Karpas-422 (cell line): ENCODE data around the gene CCDC107. TPM values are rescaled to one million over a fixed set of nuclear protein-coding genes. Genes with fewer than 3 reads are reported as not detected.
"Not testable (repeated sequence)": the region's sequence is repeated elsewhere in the genome, so short reads cannot be mapped to it uniquely, and the experiment has no call there.

Source experiments
- DNase-seq: peaks from one replicate; pipeline ENCODE4 v3.0.0-alpha.2; 2015
- H2AFZ ChIP-seq: fragments of 200-600 bp; sonication (generic); 2 replicates; pipeline ENCODE4 v1.6.1; 2014; ENCODE audit warnings: antibody characterized with exemption, low read length, mixed read lengths
- H3K27ac ChIP-seq: fragments of 200-600 bp; sonication (generic); 2 replicates; pipeline ENCODE4 v1.5.1; 2014; ENCODE audit warnings: mild to moderate bottlenecking, low read length, moderate library complexity
- H3K27me3 ChIP-seq: fragments of 200-600 bp; sonication (generic); 2 replicates; pipeline ENCODE4 v1.6.1; 2014; ENCODE audit warnings: low read length, mixed read lengths
- H3K36me3 ChIP-seq: fragments of 200-600 bp; sonication (generic); 2 replicates; pipeline ENCODE4 v1.6.1; 2014; ENCODE audit warnings: low read length, mixed read lengths; ENCODE audit not compliant: insufficient read depth
- H3K4me1 ChIP-seq: fragments of 200-600 bp; sonication (generic); 2 replicates; pipeline ENCODE4 v1.6.1; 2014; ENCODE audit warnings: mild to moderate bottlenecking, low read length, mixed read lengths
- H3K4me2 ChIP-seq: fragments of 200-600 bp; sonication (generic); 2 replicates; pipeline ENCODE4 v1.6.1; 2014; ENCODE audit warnings: low read length, low read depth, mild to moderate bottlenecking; ENCODE audit not compliant: poor library complexity, severe bottlenecking
- H3K4me3 ChIP-seq: fragments of 200-600 bp; sonication (generic); 2 replicates; pipeline ENCODE4 v1.5.1; 2014; ENCODE audit warnings: mild to moderate bottlenecking, antibody characterized with exemption, low read length, mixed read lengths
- H3K79me2 ChIP-seq: fragments of 200-600 bp; sonication (generic); 2 replicates; pipeline ENCODE4 v1.6.1; 2014; ENCODE audit warnings: mild to moderate bottlenecking, low read length, mixed read lengths
- H3K9ac ChIP-seq: fragments of 200-600 bp; sonication (generic); 2 replicates; pipeline ENCODE4 v1.6.0; 2014; ENCODE audit warnings: low read length
- H3K9me2 ChIP-seq: fragments of 200-600 bp; sonication (generic), shearing (Covaris generic); replicated peaks from 2 replicates; pipeline ENCODE4 v1.6.0; 2014; ENCODE audit warnings: mild to moderate bottlenecking, low read length, moderate library complexity; ENCODE audit not compliant: insufficient read depth
- H3K9me3 ChIP-seq: fragments of 300-700, 200-600 bp; sonication (generic); 2 replicates; pipeline ENCODE4 v1.6.1; 2014; ENCODE audit warnings: low read length, mixed read lengths
- H4K20me1 ChIP-seq: fragments of 200-600 bp; sonication (generic); 2 replicates; pipeline ENCODE4 v1.6.1; 2014; ENCODE audit warnings: mild to moderate bottlenecking, antibody characterized with exemption, low read length, low read depth; ENCODE audit not compliant: insufficient read depth
- total RNA-seq: library from RNA; depleted of rRNA; stranded (reverse); fragments of >200 nt; shearing (Covaris generic); gene quantifications from 2 replicates; pipeline ENCODE4 v1.2.3, GENCODE V29; 2014; ENCODE audit warnings: low replicate concordance; rRNA removed

CCDC107 gene, protein sequence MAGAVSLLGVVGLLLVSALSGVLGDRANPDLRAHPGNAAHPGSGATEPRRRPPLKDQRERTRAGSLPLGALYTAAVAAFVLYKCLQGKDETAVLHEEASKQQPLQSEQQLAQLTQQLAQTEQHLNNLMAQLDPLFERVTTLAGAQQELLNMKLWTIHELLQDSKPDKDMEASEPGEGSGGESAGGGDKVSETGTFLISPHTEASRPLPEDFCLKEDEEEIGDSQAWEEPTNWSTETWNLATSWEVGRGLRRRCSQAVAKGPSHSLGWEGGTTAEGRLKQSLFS
- total RNA-seq: 13.2 and 24.0 TPM in 2 replicates

DNA sequence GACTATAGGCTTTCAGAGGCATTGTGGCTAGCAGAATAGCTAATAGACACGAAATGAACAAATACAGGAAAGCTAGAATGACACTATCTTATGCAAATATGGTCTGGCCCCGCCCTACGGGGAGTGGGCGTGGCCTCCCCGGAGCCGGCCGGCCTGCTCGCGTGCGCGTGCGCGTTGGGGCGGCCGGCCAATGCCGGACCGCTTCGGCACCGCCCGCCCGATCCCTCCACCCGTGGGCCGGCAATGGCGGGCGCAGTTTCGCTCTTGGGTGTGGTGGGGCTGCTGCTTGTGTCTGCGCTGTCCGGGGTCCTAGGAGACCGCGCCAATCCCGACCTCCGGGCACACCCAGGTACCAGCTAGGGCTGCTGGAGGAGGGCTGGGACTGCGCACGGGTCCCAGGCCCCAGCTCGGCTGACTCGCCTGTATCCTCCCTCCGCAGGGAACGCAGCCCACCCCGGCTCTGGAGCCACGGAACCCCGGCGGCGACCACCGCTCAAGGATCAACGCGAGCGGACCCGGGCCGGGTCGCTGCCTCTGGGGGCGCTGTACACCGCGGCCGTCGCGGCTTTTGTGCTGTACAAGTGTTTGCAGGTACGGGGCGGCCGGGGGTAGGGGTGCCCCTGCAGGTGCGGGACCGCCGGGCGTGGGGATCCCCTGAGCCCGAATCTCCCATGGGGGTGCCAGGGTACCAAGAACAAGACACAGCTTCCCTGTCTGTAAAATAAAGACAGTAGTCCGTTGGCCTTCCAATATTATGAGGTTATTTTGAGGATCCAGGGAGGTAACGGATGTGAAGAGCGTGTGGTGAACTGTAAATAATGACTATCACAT is at the start of gene CCDC107:
TSS of gene CCDC107 (plus strand) at position 156 of the 831 bp plus-strand sequence. CDS start at position 244, 88 bp downstream.
- Histone ChIP-seq H3K36me3 (peaks cover 14% of the 10 kb centered on the region; the same call in 1 of the 2 replicates), H3K4me1 (peaks cover 58% of the 10 kb centered on the region), H3K4me3 (peak within 1 kb of the TSS; percentile 76), H3K79me2 (peaks cover 16% of the 10 kb centered on the region), H4K20me1 (no peaks in the 10 kb centered on the region), H2AFZ (peak within 1 kb of the TSS; percentile 52; the same call in 1 of the 2 replicates), H3K9me3 (no peaks in the 10 kb centered on the region), H3K9me2 (no peaks in the 10 kb centered on the region), H3K4me2 (peak within 1 kb of the TSS; percentile 90), H3K9ac (peak within 1 kb of the TSS; percentile 81), H3K27me3 (no peaks in the 10 kb centered on the region), H3K27ac (peak within 1 kb of the TSS; percentile 80)
- peak; percentile 95 for DNase-seq

DNA sequence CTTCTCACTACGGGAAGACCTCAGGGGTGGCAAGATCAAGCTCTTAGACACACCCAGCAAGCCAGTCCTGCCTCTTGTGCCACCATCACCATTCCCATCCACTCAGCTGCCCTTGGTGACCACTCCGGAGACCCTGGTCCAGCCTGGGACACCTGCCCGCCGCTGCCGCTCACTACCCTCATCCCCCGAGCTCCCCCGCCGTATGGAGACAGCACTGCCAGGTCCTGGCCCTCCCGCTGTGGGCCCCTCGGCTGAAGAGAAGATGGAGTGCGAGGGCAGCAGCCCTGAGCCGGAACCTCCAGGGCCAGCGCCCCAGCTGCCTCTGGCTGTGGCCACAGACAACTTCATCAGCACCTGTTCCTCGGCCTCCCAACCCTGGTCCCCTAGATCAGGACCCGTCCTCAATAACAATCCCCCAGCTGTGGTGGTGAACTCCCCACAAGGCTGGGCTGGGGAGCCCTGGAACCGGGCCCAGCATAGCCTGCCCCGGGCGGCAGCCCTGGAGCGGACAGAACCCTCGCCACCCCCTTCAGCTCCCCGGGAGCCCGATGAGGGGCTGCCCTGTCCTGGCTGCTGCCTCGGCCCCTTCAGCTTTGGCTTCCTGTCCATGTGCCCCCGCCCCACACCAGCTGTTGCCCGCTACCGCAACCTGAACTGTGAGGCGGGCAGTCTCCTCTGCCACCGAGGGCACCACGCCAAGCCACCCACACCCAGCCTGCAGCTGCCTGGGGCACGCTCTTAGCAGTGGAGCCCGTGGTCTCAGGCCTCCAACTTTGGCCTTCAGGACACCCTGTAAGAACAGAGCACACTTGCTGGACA is 48.9 kb upstream of the CCDC107 start:
- H3K79me2 ChIP-seq: peaks cover 15% of the 10 kb centered on the region
- no peak overlapping the region for H3K4me3 ChIP-seq
- H3K9ac ChIP-seq: no peak overlapping the region
- no peak overlapping the region for H2AFZ ChIP-seq
- H3K27me3 ChIP-seq: no peaks in the 10 kb centered on the region
- H3K9me3 ChIP-seq: no peaks in the 10 kb centered on the region
- H3K9me2 ChIP-seq: no peaks in the 10 kb centered on the region
- H3K4me2 ChIP-seq: no peak overlapping the region
- no peaks in the 10 kb centered on the region for H3K36me3 ChIP-seq
- DNase-seq: no peak
- H3K4me1 ChIP-seq: peaks cover 19% of the 10 kb centered on the region
- no peak overlapping the region for H3K27ac ChIP-seq
- no peaks in the 10 kb centered on the region for H4K20me1 ChIP-seq

DNA sequence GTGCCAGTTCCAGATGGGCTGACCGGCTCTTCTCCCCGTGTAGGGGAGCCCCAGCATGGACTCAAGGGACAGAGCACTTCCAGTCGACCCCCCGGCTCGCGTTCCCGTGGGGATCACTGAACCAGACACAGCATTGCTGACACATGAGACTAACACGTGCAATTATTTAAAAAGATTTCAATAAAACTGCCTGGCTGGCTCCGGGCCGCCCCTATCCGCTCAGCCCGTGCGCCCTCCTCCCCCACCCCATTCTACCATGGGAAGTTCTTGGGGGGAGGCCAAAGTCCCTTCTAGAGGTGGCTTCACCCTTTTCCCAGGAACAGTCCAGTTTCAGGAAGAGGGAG is 48.3 kb upstream of the CCDC107 start:
- Histone ChIP-seq H3K9me3 (no peaks in the 10 kb centered on the region), H3K9me2 (no peaks in the 10 kb centered on the region), H3K79me2 (peaks cover 15% of the 10 kb centered on the region), H3K27me3 (no peaks in the 10 kb centered on the region), H4K20me1 (no peaks in the 10 kb centered on the region), H3K4me2 (no peak overlapping the region), H3K36me3 (no peaks in the 10 kb centered on the region), H3K4me3 (no peak overlapping the region), H3K27ac (no peak overlapping the region), H3K4me1 (peaks cover 13% of the 10 kb centered on the region), H2AFZ (no peak overlapping the region), H3K9ac (no peak overlapping the region)
- DNase-seq: no peak

DNA sequence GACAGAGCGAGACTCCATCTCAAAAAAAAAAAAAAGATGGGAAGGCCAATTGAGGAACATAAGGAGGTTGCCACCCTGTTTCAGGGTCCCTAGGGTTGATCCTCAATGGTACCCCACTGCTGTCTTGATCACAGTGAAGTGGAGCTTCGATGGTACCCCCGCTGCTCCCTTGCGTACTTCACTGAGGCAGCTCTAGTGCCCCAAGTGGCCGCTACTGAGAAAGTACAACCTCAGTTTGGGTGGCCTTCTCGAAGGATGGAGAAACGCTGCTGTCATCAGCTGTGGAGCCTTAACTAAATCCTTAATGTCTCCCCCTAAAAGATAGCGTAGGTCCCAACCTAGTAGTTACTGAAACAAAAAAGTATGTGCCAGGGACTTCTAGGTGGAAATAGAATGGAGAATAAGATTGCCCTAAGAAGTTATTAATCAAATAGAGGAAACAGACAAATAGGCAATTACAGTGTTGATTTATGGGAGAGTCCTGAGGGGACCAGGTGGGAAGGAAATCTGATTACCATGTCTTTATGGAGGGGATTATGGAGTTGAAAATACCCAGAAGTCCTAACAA is 46.8 kb upstream of the CCDC107 start:
- no peak overlapping the region for H2AFZ ChIP-seq
- no peaks in the 10 kb centered on the region for H4K20me1 ChIP-seq
- H3K27me3 ChIP-seq: no peaks in the 10 kb centered on the region
- no peaks in the 10 kb centered on the region for H3K9me3 ChIP-seq
- no peak overlapping the region for H3K9ac ChIP-seq
- H3K9me2 ChIP-seq: no peaks in the 10 kb centered on the region
- H3K79me2 ChIP-seq: peaks cover 8% of the 10 kb centered on the region
- peaks cover 8% of the 10 kb centered on the region for H3K4me1 ChIP-seq
- H3K27ac ChIP-seq: no peak overlapping the region
- H3K4me2 ChIP-seq: no peak overlapping the region
- DNase-seq: peak; percentile 85
- no peak overlapping the region for H3K4me3 ChIP-seq
- no peaks in the 10 kb centered on the region for H3K36me3 ChIP-seq

DNA sequence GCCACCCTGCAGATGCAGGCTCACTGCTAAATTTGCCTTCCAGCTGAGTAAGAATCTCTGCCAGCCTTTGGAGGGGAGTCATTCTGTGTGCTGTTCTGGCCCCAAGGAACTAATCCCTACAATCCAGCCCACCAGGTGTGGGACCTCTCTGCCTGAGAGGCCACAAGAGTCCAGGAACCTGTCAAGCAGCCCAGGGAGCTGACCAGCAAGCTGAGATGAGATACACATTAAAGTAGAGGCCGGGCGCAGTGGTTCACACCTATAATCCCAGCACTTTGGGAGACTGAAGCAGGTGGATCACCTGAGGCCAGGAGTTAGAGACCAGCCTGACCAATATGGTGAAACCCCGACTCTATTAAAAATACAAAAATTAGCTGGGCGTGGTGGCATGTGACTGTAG is 46.0 kb upstream of the CCDC107 start:
- not testable (repeated sequence) for H3K9me3 ChIP-seq, H3K9ac ChIP-seq, H3K9me2 ChIP-seq, H3K27me3 ChIP-seq, DNase-seq, H3K4me3 ChIP-seq, H4K20me1 ChIP-seq, H3K4me1 ChIP-seq, H2AFZ ChIP-seq, H3K27ac ChIP-seq, H3K79me2 ChIP-seq, H3K4me2 ChIP-seq, H3K36me3 ChIP-seq

DNA sequence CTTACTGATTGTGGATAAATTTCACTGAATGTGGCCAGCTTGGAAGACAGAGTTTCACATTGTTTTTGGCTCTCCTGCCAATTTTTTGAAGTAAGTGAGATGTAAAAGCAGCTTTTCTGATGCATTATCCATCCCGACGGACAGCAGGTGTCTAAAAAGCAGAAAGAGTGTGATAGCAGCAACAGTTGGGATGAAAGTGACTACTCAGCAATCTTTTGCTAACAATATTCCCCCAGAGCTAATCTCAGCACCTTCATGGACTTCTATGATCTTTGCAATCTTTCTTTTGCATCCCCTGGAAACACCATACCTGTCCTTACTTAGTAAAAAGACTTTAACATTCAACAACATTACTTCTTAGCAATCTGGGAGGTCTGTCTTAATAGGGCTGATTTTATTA is 45.2 kb upstream of the CCDC107 start:
- H3K9me3 ChIP-seq: no peaks in the 10 kb centered on the region
- H3K27me3 ChIP-seq: no peaks in the 10 kb centered on the region; the same call in 1 of the 2 replicates
- H3K9me2 ChIP-seq: no peaks in the 10 kb centered on the region
- H2AFZ ChIP-seq: no peak overlapping the region
- no peak overlapping the region for H3K9ac ChIP-seq
- H3K4me1 ChIP-seq: peaks cover 11% of the 10 kb centered on the region
- H3K4me3 ChIP-seq: no peak overlapping the region
- H3K27ac ChIP-seq: no peak overlapping the region
- no peaks in the 10 kb centered on the region for H4K20me1 ChIP-seq
- H3K4me2 ChIP-seq: no peak overlapping the region
- no peaks in the 10 kb centered on the region for H3K79me2 ChIP-seq
- no peak for DNase-seq
- H3K36me3 ChIP-seq: no peaks in the 10 kb centered on the region

DNA sequence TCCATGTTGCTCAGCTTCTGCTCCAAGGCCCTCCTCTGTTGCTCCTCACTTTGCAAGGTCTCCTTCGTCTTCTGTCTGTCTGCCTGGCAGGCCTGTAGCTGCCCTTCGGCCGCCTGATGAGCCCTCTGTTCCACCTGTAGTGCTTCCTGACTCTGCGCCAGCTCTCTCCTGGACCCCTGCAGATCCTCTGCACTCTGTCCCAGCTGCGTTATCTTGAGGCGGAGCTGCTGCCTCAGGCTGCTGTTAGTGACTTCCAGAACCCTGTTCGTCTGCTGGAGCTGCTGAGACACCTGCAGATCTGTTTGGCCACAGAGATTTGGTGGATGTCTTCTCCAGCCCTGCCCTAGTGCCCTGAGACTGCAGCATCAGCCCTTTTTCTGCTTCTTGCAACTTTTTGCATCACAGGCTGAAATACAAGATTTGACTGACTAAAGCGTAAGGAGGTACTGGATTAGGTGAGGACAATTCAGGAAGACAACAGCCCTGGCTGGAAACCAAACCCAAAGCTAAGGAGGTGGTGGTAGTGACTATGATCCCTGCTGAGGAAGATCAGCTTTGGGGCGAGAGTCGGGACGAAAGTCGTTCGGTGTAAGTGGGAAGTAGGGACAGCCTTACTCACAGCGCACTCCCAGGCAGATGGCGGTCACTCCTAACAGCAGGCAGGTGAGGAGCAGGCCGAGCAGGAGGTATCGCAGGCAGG is 42.0 kb upstream of the CCDC107 start:
- Histone ChIP-seq H3K9me2 (no peaks in the 10 kb centered on the region), H3K9me3 (no peaks in the 10 kb centered on the region), H2AFZ (no peak overlapping the region), H3K4me2 (no peak overlapping the region), H3K79me2 (no peaks in the 10 kb centered on the region), H3K9ac (no peak overlapping the region), H4K20me1 (no peaks in the 10 kb centered on the region), H3K27me3 (no peaks in the 10 kb centered on the region; the same call in 1 of the 2 replicates), H3K36me3 (no peaks in the 10 kb centered on the region), H3K27ac (no peak overlapping the region), H3K4me3 (no peak overlapping the region), H3K4me1 (peaks cover 33% of the 10 kb centered on the region)
- DNase-seq: no peak
